NCI-H2081 treated with DMSO at 0.1 percent for 48 hours (cell line): Measurements from ENCODE around the gene GPR89B.
A peak's percentile ranks its signal among the peaks of the same experiment; 100 is the strongest.
"Not testable (repeated sequence)": the region's sequence is repeated elsewhere in the genome, so short reads cannot be mapped to it uniquely, and the experiment has no call there.

Experiments
- DNase-seq: peaks from one replicate; lab custom pipeline; 2025; lab: John Stamatoyannopoulos, UW

The GPR89B gene

DNA sequence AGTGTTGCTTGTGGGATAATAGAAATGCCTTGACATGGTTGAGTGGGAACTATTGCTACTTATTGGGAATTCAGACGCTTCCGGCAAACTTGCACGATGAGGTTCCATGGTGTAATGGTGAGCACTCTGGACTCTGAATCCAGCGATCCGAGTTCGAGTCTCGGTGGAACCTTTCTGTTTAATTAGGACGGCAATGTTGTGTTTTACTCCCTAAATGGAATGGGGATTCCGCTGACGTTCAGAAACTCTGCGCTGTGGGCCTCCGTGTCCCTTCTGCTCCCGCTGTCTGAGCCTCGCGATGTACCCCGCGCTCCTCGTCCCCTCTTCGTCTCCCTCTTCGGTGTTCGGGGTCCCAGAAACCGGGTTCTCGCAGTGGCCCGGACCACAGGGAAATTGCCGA is 104.5 kb downstream of the GPR89B start:
- not testable (repeated sequence) for DNase-seq

DNA sequence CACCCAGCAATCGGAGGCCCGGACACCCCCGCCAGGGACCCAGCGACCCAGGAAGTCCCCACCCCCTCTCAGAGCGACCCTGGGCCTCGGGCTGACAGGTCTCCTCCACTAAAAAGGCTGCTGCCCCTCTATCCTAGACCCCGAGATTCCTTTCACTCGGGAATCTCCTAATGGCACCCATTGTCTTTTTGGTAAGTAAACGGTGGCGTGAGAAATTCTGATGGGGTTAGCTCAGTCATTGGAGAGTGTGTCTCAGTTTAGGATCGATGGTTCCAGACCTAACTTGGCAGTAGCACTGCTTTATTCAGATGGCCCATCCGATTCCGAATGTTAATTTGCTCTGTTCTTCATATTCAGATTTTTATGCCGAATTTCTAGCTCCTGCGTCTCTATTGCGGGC is 104.9 kb downstream of the GPR89B start:
- DNase-seq = not testable (repeated sequence)

DNA sequence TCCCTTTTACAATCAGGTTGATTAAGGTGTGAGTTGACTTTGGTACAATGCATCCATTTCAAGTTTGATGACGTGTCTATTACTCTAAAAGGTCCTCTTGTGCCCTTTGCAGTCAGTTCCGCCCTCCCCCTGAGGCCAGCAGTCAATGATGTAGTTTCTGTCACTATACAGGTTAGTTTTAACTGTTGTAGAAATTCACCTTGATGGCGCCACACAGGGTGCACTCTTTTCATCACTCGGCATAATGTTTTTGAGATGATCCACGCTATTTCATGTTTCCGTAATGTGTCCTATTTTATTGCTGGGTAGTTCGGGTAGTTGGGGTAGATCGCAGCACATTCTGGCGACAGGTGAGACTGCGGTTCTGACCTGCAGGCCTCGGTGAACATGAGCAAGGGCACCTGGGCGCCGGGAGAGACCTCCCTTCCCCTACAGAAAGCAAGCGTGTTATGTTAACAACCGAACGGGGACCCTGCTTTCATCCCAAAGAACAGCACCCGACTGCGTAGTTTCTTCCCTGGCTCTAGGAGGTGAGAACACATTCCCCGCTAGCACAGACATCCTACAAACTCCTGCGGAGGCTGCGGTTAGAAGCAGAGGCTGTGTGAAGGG is 109.7 kb downstream of the GPR89B start:
- not testable (repeated sequence) for DNase-seq

DNA sequence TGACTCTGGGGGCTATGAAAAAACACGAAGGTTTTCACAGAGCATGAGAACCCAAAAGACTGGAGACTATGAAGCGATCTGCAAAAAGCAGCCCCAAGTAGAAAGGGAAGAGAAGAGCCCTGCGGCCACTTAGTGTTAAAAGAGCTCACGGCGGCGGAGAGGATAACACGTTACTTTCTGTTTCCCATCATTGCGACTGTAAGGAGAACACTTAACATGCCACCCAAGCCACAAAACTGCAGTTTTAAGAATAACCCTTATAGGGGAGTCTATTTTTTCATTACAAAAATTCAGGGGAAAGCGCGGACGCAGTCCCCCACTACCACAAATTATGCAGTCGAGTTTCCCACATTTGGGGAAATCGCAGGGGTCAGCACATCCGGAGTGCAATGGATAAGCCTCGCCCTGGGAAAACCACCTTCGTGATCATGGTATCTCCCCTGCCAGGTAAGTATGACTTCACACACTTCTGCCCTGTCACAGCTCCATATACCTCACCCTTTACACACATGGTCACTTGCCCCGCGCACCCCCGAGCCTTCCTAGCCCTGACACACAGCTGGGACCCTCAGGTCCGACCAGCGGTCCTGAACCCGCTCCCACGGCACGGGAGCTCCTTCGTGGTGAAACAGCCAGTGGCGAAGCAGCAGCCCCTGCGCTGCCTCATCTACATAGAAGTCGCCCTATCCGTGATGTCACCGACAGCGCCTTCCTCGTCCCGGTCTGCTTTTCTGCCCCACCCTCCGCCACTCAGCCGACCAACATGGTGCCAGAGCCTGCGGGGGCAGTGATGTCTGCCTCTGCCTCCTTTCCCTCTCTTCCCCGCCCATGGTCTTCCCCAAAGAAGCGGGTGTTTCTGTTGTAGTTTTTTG is 110.5 kb downstream of the GPR89B start:
- peak; percentile 93 for DNase-seq
